ENCODE results near the gene HSFX3. TPM values are rescaled to one million over a fixed set of nuclear protein-coding genes. Genes with fewer than 3 reads are reported as not detected.
"Not testable (repeated sequence)": the region's sequence is repeated elsewhere in the genome, so short reads cannot be mapped to it uniquely, and the experiment has no call there.

HSFX3 gene, protein sequence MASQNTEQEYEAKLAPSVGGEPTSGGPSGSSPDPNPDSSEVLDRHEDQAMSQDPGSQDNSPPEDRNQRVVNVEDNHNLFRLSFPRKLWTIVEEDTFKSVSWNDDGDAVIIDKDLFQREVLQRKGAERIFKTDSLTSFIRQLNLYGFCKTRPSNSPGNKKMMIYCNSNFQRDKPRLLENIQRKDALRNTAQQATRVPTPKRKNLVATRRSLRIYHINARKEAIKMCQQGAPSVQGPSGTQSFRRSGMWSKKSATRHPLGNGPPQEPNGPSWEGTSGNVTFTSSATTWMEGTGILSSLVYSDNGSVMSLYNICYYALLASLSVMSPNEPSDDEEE
- polyA plus RNA-seq (2012; ENCODE audit: low read depth, missing spikeins), result not detected

DNA sequence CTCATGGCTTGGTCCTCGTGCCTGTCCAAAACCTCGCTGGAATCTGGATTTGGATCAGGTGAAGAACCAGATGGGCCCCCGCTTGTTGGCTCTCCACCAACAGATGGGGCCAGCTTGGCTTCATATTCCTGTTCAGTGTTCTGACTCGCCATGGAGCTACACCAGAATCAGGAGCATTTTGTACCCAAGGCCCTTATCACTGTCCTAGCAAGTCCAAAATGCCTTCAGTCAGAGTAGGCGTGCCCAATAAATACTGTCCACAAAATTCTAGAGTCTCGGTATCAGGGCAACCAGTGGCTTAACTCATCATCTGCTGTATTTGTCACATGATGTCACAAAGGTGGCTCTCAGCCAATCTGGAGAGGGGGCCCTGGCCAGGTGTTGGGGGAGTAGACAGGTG, at the start of gene HSFX3:
Gene HSFX3 (minus strand): TSS at position 224 of the 400 bp plus-strand sequence. CDS start 72 bp downstream, at position 152.
- DNase-seq (ENCODE audit: insufficient read length, low spot score), result not testable (repeated sequence)
- FAIRE-seq, result peak; percentile 79

DNA sequence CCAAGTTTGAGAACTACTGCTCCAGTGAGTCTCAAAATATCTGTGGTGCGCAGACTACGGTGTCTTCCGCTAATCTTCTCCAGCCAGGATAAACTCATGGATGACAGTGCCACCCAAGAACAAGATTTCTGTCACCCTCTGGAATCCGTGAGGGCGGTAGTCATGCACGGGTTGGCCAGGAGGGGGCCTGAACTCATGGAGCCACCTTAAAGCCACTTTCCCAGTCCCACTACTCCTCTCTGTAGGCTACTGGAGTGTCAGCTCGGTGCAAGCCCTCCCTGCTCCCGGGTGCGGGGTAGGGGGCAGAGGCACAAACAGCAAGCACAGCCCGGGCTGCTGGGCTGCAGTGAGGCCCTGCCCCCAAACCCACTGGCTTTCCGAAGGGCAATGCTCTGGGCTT, 48.9 kb upstream of the HSFX3 start:
- peak; percentile 28 for FAIRE-seq
- not testable (repeated sequence) for DNase-seq (ENCODE audit: insufficient read length, low spot score)

DNA sequence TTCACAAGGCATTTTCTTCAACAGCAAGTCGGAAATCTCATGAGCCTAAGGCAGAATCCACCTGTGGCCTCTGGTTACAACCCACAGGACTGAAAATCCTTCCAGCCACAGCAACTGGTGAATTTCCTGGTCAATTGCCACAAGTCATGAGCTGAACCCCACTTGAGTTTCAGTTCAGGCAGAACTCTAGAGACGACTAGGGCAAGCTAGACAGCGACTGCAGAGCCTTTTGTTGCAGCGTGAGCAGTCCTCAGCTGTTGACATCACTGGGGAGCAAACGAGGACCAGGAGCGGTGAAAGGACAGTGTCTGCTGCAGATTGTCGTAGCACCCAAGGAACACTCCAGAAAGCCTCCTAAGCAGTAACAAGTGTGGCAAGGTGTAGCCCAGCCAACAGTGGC, 46.2 kb upstream of the HSFX3 start:
- not testable (repeated sequence) for DNase-seq (ENCODE audit: insufficient read length, low spot score); FAIRE-seq

GRCh38 chrX:149595214-149595613, 45.5 kb upstream of the HSFX3 start, which contains the start of gene HSFX2:
HSFX2 (minus strand) TSS chrX:149595314; CDS start chrX:149594700, 614 bp downstream.
- FAIRE-seq; DNase-seq (ENCODE audit: insufficient read length, low spot score): not testable (repeated sequence)

GRCh38 chrX:149590993-149591392, 41.3 kb upstream of the HSFX3 start:
- not testable (repeated sequence) for FAIRE-seq; DNase-seq (ENCODE audit: insufficient read length, low spot score)

DNA sequence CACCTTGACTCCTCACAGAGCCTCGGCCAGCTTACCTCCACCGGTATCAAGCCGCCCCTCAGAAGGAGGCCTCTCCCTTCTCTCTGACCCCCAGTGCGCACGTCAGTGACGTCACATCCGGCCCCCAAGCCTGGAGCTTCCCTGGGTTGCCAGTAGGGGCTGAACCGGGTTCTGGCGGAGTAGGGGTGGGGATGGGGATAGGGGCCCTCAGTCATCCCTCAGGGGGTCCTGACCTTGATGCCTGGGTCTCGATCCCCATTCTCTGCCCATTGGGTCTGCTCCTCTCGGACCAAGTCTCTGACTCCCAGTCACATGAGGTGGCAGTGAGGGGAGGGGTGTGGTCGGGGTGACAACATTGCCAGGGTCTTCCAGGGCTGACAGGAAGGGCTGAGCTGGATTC, 37.6 kb upstream of the HSFX3 start, which contains the start of gene MAGEA9B:
Gene MAGEA9B (minus strand): TSS at position 101 of the 400 bp plus-strand sequence. CDS start 4,280 bp downstream, outside the sequence.
- FAIRE-seq; DNase-seq (ENCODE audit: insufficient read length, low spot score): not testable (repeated sequence)

- not testable (repeated sequence) for DNase-seq (ENCODE audit: insufficient read length, low spot score); FAIRE-seq
Observed at GRCh38 chrX:149585631-149586030, 35.9 kb upstream of the HSFX3 start.

GRCh38 chrX:149573456-149573855, 23.7 kb upstream of the HSFX3 start:
- DNase-seq (ENCODE audit: insufficient read length, low spot score), result not testable (repeated sequence)

GRCh38 chrX:149572743-149573142, 23.0 kb upstream of the HSFX3 start:
- no peak for DNase-seq (ENCODE audit: insufficient read length, low spot score)
- FAIRE-seq, result no peak
- TF ChIP-seq TAF1 (IDR thresholded peaks at IDR 0.05; ENCODE audit: low read depth, low read length) (no peak), PAX5 (IDR thresholded peaks at IDR 0.05; ENCODE audit: insufficient read depth, low read length, severe bottlenecking) (no peak), SPI1 (IDR thresholded peaks at IDR 0.05; ENCODE audit: low read depth, low read length) (no peak), POU2F2 (IDR thresholded peaks at IDR 0.05; ENCODE audit: low read depth, low read length) (no peak), POLR2A (IDR thresholded peaks at IDR 0.05; ENCODE audit: low read depth, low read length) (no peak), POLR2AphosphoS5 (IDR thresholded peaks at IDR 0.05; ENCODE audit: low read depth, low read length) (no peak)

More at GRCh38 chrX:149573456-149573855, 23.7 kb upstream of the HSFX3 start:
- FAIRE-seq, result not testable (repeated sequence)

- TF ChIP-seq POU2F2 (IDR thresholded peaks at IDR 0.05; ENCODE audit: low read depth, low read length), result no peak
- TF ChIP-seq POLR2AphosphoS5 (IDR thresholded peaks at IDR 0.05; ENCODE audit: low read depth, low read length), result no peak
- TF ChIP-seq TAF1 (IDR thresholded peaks at IDR 0.05; ENCODE audit: low read depth, low read length), result no peak
- FAIRE-seq (no peak), DNase-seq (ENCODE audit: insufficient read length, low spot score) (no peak)
Observed at GRCh38 chrX:149571770-149572169, 22.0 kb upstream of the HSFX3 start.

GRCh38 chrX:149570668-149571067, 20.9 kb upstream of the HSFX3 start:
- DNase-seq (ENCODE audit: insufficient read length, low spot score), result no peak
- TF ChIP-seq TAF1 (IDR thresholded peaks at IDR 0.05; ENCODE audit: low read depth, low read length) (no peak), PAX5 (IDR thresholded peaks at IDR 0.05; ENCODE audit: insufficient read depth, low read length, severe bottlenecking) (no peak), POU2F2 (IDR thresholded peaks at IDR 0.05; ENCODE audit: low read depth, low read length) (no peak)
- FAIRE-seq, result peak; percentile 81

- DNase-seq (ENCODE audit: insufficient read length, low spot score), result no peak
- no peak for FAIRE-seq
- TF ChIP-seq TAF1 (IDR thresholded peaks at IDR 0.05; ENCODE audit: low read depth, low read length) (no peak), POLR2AphosphoS5 (IDR thresholded peaks at IDR 0.05; ENCODE audit: low read depth, low read length) (no peak), PAX5 (IDR thresholded peaks at IDR 0.05; ENCODE audit: insufficient read depth, low read length, severe bottlenecking) (no peak), POLR2A (IDR thresholded peaks at IDR 0.05; ENCODE audit: low read depth, low read length) (no peak), POU2F2 (IDR thresholded peaks at IDR 0.05; ENCODE audit: low read depth, low read length) (no peak), SPI1 (IDR thresholded peaks at IDR 0.05; ENCODE audit: low read depth, low read length) (no peak)
Observed at GRCh38 chrX:149569770-149570169, 20.0 kb upstream of the HSFX3 start.

Data from GM12891 (cell line).